ENCODE measurements around the gene DBX2. TPM values are rescaled to one million over a fixed set of nuclear protein-coding genes. Genes with fewer than 3 reads are reported as not detected.
"Not testable (repeated sequence)": the region's sequence is repeated elsewhere in the genome, so short reads cannot be mapped to it uniquely, and the experiment has no call there.

The DBX2 gene
- total and polyA plus RNA-seq, 2 donors (not counting 3 experiments of a cell fraction or from before 2014, with no cell fraction given): not detected

DNA sequence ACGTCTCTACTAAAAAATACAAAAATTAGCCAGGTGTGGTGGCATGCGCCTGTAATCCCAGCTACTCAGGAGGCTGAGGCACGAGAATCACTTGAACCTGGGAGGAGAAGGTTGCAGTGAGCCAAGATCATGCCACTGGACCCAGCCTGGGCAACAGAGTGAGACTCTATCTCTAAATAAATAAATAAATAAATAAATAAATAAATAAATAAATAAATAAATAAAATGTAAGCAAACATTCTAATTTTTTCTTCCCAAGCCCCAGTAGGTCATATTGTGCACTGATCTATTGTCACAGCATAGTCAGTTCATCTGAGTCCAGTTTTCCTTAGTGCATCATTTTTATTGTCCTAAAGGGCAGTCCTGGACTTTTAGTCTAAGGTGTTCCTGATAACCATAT lies 44.5 kb upstream of the DBX2 start:
- BruUV-seq (replicated peaks); H3K4me1 ChIP-seq (ENCODE audit: control insufficient read depth, extremely low read depth, insufficient read depth, low read length); H3K9ac ChIP-seq (replicated peaks; ENCODE audit: extremely low read depth, insufficient read depth, low read length); H3K4me2 ChIP-seq (ENCODE audit: insufficient read depth, low read length); H3K79me2 ChIP-seq (ENCODE audit: control insufficient read depth, insufficient read depth, low read length); H4K20me1 ChIP-seq (replicated peaks; ENCODE audit: control insufficient read depth, extremely low read depth, insufficient read depth, low read length); H3K27ac ChIP-seq (ENCODE audit: insufficient read depth, low read depth, low read length); POLR2A ChIA-PET; H3K4me3 ChIP-seq (replicated peaks in 1 of 3; ENCODE audit: insufficient read depth in 1 of 3, low read depth in 1 of 3, low read length in 3 of 3); intact Hi-C loops (cut with micrococcal nuclease); H3K9me1 ChIP-seq (replicated peaks; ENCODE audit: control insufficient read depth, extremely low read depth, insufficient read depth, low read length); H3K27me3 ChIP-seq (ENCODE audit: control insufficient read depth in 2 of 2, insufficient read depth in 2 of 2, low read length in 2 of 2); DNase-seq (ENCODE audit: low read depth, low spot score); H3K9me3 ChIP-seq (replicated peaks; ENCODE audit: control insufficient read depth, insufficient read depth, low read length); H2AFZ ChIP-seq (ENCODE audit: low read depth, low read length); dilution Hi-C loops (cut with MboI; ENCODE audit: extremely low pct_ligation_motif_present, low sequenced_read_pairs); FAIRE-seq; H3K36me3 ChIP-seq (ENCODE audit: control insufficient read depth in 2 of 2, extremely low read depth in 1 of 2, insufficient read depth in 2 of 2, low read length in 2 of 2): not testable (repeated sequence)
- CTCF ChIA-PET: interaction anchor here (1.0 kb wide), 1 partner anchor 44 kb away, joined by 3 read pairs; no protein-coding TSS in a partner anchor

DNA sequence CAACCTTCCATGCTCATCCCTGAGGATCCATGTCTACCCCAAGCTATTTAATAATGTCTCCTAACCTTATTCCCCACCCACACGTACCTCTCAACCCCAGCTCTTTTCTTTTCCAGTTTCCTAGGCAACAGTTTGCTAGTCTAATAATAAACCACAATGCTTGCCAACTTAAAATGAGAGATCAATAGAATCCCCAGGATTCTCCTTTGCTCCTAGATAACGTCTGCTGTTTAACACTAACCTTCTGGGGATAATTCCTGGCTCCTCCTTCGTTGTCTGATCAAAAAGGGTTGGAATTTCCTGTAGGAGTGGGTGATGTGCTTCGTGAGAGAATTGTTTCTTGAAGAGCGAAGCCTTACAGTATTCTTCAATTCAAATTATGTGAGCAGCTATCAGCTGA lies 42.2 kb upstream of the DBX2 start:
- POLR2A ChIA-PET: no interaction called here
- H3K79me2 ChIP-seq (ENCODE audit: control insufficient read depth, insufficient read depth, low read length): no peaks in the 10 kb centered on the region
- no peak overlapping the region for H3K27ac ChIP-seq (ENCODE audit: insufficient read depth, low read depth, low read length)
- no TSS peak for BruUV-seq (replicated peaks)
- no peaks in the 10 kb centered on the region for H3K4me1 ChIP-seq (ENCODE audit: control insufficient read depth, extremely low read depth, insufficient read depth, low read length)
- no peak overlapping the region for H3K4me2 ChIP-seq (ENCODE audit: insufficient read depth, low read length)
- no peak overlapping the region for H2AFZ ChIP-seq (ENCODE audit: low read depth, low read length)
- H3K9ac ChIP-seq (replicated peaks; ENCODE audit: extremely low read depth, insufficient read depth, low read length): no peak overlapping the region
- H3K36me3 ChIP-seq (ENCODE audit: control insufficient read depth in 2 of 2, extremely low read depth in 1 of 2, insufficient read depth in 2 of 2, low read length in 2 of 2): no peaks in the 10 kb centered on the region
- TF ChIP-seq GATA2 (IDR thresholded peaks at IDR 0.05; ENCODE audit: insufficient read depth, insufficient read length, low read depth, low read length) (no peak), MYC (IDR thresholded peaks at IDR 0.05; ENCODE audit: low read depth, low read length) (no peak), FOS (IDR thresholded peaks at IDR 0.05; ENCODE audit: borderline replicate concordance, insufficient read depth, low read length) (no peak), EZH2 (IDR thresholded peaks at IDR 0.05; ENCODE audit: borderline replicate concordance, low read depth, low read length, severe bottlenecking) (no peak), POLR2AphosphoS5 (IDR thresholded peaks at IDR 0.05; ENCODE audit: insufficient read depth, low read depth, low read length) (no peak), POLR2A (IDR thresholded peaks at IDR 0.05; ENCODE audit: low read depth, low read length) (no peak), JUN (IDR thresholded peaks at IDR 0.05; ENCODE audit: borderline replicate concordance, insufficient read depth, insufficient read length, low read depth) (no peak)
- TF ChIP-seq, protein P1, sequence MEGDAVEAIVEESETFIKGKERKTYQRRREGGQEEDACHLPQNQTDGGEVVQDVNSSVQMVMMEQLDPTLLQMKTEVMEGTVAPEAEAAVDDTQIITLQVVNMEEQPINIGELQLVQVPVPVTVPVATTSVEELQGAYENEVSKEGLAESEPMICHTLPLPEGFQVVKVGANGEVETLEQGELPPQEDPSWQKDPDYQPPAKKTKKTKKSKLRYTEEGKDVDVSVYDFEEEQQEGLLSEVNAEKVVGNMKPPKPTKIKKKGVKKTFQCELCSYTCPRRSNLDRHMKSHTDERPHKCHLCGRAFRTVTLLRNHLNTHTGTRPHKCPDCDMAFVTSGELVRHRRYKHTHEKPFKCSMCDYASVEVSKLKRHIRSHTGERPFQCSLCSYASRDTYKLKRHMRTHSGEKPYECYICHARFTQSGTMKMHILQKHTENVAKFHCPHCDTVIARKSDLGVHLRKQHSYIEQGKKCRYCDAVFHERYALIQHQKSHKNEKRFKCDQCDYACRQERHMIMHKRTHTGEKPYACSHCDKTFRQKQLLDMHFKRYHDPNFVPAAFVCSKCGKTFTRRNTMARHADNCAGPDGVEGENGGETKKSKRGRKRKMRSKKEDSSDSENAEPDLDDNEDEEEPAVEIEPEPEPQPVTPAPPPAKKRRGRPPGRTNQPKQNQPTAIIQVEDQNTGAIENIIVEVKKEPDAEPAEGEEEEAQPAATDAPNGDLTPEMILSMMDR (IDR thresholded peaks at IDR 0.05; ENCODE audit: extremely low read depth in 1 of 2, insufficient read depth in 1 of 2, low read depth in 1 of 2, low read length in 2 of 2): no peak
- TF ChIP-seq, protein P2, sequence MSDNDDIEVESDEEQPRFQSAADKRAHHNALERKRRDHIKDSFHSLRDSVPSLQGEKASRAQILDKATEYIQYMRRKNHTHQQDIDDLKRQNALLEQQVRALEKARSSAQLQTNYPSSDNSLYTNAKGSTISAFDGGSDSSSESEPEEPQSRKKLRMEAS (IDR thresholded peaks at IDR 0.05; ENCODE audit: insufficient read depth, insufficient read length): no peak
- no peak overlapping the region for H3K4me3 ChIP-seq (replicated peaks in 1 of 3; ENCODE audit: insufficient read depth in 1 of 3, low read depth in 1 of 3, low read length in 3 of 3)
- no peaks in the 10 kb centered on the region for H4K20me1 ChIP-seq (replicated peaks; ENCODE audit: control insufficient read depth, extremely low read depth, insufficient read depth, low read length)
- H3K27me3 ChIP-seq (ENCODE audit: control insufficient read depth in 2 of 2, insufficient read depth in 2 of 2, low read length in 2 of 2): peaks cover 0 to 2% of the 10 kb centered on the region in 2 experiments
- dilution Hi-C loops (cut with MboI; ENCODE audit: extremely low pct_ligation_motif_present, low sequenced_read_pairs): no loop called here
- DNase-seq (ENCODE audit: low read depth, low spot score) (no peak), FAIRE-seq (no peak)
- no peaks in the 10 kb centered on the region for H3K9me3 ChIP-seq (replicated peaks; ENCODE audit: control insufficient read depth, insufficient read depth, low read length)
- CTCF ChIA-PET: no interaction called here
- intact Hi-C loops (cut with micrococcal nuclease): no loop called here
- no peaks in the 10 kb centered on the region for H3K9me1 ChIP-seq (replicated peaks; ENCODE audit: control insufficient read depth, extremely low read depth, insufficient read depth, low read length)

Data from endothelial cell of umbilical vein (primary cell).